Osteoblast (primary cell): ENCODE measurements around the gene MRPL53. TPM values are rescaled to one million over a fixed set of nuclear protein-coding genes. Genes with fewer than 3 reads are reported as not detected.

ENCODE experiments used
- DNase-seq: peaks from one replicate; pipeline ENCODE4 v3.0.0; 2011; ENCODE audit warnings: low spot score, mixed read lengths; ENCODE audit not compliant: insufficient read length; ENCODE audit errors: missing footprints
- H2AFZ ChIP-seq: 2 replicates; pipeline ENCODE4 v1.6.0; 2011; ENCODE audit warnings: mild to moderate bottlenecking, low read length
- H3K27ac ChIP-seq: 2 replicates; pipeline ENCODE4 v1.5.1; 2011; ENCODE audit warnings: mild to moderate bottlenecking, low read depth, low read length, moderate library complexity
- H3K27me3 ChIP-seq: 2 replicates; pipeline ENCODE4 v1.6.0; 2012; ENCODE audit warnings: mild to moderate bottlenecking, control low read depth, inconsistent platforms, low read length, moderate library complexity; ENCODE audit not compliant: insufficient read depth
- H3K36me3 ChIP-seq: 2 replicates; pipeline ENCODE4 v1.5.1; 2011; ENCODE audit warnings: mild to moderate bottlenecking, low read length, control low read depth, moderate library complexity; ENCODE audit not compliant: insufficient read depth
- H3K4me1 ChIP-seq: 2 replicates; pipeline ENCODE4 v1.5.1; 2011; ENCODE audit warnings: mild to moderate bottlenecking, low read length, control low read depth, moderate library complexity; ENCODE audit not compliant: insufficient read depth
- H3K4me2 ChIP-seq: 2 replicates; pipeline ENCODE4 v1.6.0; 2011; ENCODE audit warnings: mild to moderate bottlenecking, low read length; ENCODE audit not compliant: insufficient read depth
- H3K4me3 ChIP-seq: fragments of 200-600 bp; sonication (generic); 3 replicates; pipeline ENCODE4 v1.5.1; 2012; ENCODE audit warnings: mild to moderate bottlenecking, low read length, inconsistent platforms; ENCODE audit not compliant: insufficient read depth
- H3K79me2 ChIP-seq: 2 replicates; pipeline ENCODE4 v1.6.0; 2012; ENCODE audit warnings: mild to moderate bottlenecking, low read length, control low read depth, inconsistent platforms; ENCODE audit not compliant: insufficient read depth
- H3K9me3 ChIP-seq: 2 replicates; pipeline ENCODE4 v1.5.1; 2011; ENCODE audit warnings: low read depth, low read length, control low read depth
- H4K20me1 ChIP-seq: 2 replicates; pipeline ENCODE4 v1.6.0; 2012; ENCODE audit warnings: mild to moderate bottlenecking, low read length, control low read depth; ENCODE audit not compliant: insufficient read depth
- total RNA-seq: library from RNA; depleted of rRNA; stranded (reverse); fragments of >200 nt; gene quantifications from 2 replicates; pipeline ENCODE4 v1.2.3, GENCODE V29; 2012
- TF ChIP-seq, protein P1 (sequence below): IDR thresholded peaks from 2 replicates; pipeline ENCODE4 v1.5.1; 2011; ENCODE audit warnings: mild to moderate bottlenecking, low read depth, low read length, moderate library complexity; ENCODE audit errors: extremely low read depth

MRPL53 gene
- total RNA-seq, 1 donor, result 23.5 TPM

DNA sequence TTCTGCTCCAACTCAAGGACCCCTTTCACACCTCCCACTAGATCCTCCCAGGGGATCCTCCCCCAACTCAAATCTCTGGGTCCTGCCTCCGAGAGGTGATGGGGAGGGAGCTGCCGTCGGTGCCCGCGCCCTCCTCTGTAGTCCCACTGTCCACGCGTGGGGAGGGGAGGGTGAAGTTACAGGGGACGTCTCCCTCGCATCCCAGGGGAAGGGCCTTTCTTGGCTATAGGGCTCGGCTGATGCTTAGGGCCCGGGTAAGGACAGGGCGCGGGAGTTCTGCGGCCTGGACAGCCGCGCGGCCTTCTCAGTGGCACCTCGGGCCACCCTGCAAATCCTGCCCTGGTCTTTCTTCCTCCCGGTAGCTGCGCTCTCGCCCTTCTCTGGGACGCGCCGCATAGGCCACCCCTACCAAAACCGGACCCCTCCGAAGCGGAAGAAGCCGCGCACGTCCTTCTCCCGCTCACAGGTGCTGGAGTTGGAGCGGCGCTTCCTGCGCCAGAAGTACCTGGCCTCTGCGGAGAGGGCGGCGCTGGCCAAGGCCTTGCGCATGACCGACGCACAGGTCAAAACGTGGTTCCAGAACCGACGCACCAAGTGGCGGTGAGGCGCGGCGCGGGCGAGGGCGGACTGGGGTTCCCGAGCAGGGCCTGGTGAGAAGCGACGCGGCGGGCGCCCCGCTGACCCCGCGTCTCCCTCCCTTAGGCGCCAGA is 42.9 kb upstream of the MRPL53 start:
- Histone ChIP-seq H3K27me3 (peaks cover 94% of the 10 kb centered on the region), H3K79me2 (no peaks in the 10 kb centered on the region), H3K36me3 (no peaks in the 10 kb centered on the region), H3K4me3 (no peak overlapping the region), H2AFZ (no peak overlapping the region), H3K27ac (no peak overlapping the region), H3K9me3 (no peaks in the 10 kb centered on the region), H3K4me2 (no peak overlapping the region), H3K4me1 (peaks cover 6% of the 10 kb centered on the region), H4K20me1 (no peaks in the 10 kb centered on the region)
- DNase-seq, result peak; percentile 77
- TF ChIP-seq, protein P1, sequence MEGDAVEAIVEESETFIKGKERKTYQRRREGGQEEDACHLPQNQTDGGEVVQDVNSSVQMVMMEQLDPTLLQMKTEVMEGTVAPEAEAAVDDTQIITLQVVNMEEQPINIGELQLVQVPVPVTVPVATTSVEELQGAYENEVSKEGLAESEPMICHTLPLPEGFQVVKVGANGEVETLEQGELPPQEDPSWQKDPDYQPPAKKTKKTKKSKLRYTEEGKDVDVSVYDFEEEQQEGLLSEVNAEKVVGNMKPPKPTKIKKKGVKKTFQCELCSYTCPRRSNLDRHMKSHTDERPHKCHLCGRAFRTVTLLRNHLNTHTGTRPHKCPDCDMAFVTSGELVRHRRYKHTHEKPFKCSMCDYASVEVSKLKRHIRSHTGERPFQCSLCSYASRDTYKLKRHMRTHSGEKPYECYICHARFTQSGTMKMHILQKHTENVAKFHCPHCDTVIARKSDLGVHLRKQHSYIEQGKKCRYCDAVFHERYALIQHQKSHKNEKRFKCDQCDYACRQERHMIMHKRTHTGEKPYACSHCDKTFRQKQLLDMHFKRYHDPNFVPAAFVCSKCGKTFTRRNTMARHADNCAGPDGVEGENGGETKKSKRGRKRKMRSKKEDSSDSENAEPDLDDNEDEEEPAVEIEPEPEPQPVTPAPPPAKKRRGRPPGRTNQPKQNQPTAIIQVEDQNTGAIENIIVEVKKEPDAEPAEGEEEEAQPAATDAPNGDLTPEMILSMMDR, result no peak

- no peak within 1 kb of the TSS for H2AFZ ChIP-seq
- H3K4me3 ChIP-seq, result no peak within 1 kb of the TSS
- no peak within 1 kb of the TSS for H3K4me2 ChIP-seq
Observed at GRCh38 chr2:74514368-74515270, 42.1 kb upstream of the MRPL53 start, which contains the start of gene TLX2. Gene TLX2, plus strand, starts transcription at chr2:74514450. Its CDS starts 357 bp downstream, at chr2:74514807.

GRCh38 chr2:74513605-74514367 is 41.3 kb upstream of the MRPL53 start:
- Histone ChIP-seq H3K27me3 (peaks cover 78% of the 10 kb centered on the region), H4K20me1 (no peaks in the 10 kb centered on the region), H2AFZ (no peak overlapping the region), H3K36me3 (no peaks in the 10 kb centered on the region), H3K4me3 (no peak overlapping the region), H3K4me1 (peaks cover 6% of the 10 kb centered on the region), H3K9me3 (no peaks in the 10 kb centered on the region), H3K79me2 (no peaks in the 10 kb centered on the region), H3K4me2 (no peak overlapping the region), H3K27ac (no peak overlapping the region)
- TF ChIP-seq, protein P1, result no peak
- peak; percentile 90 for DNase-seq

More at GRCh38 chr2:74514368-74515270, 42.1 kb upstream of the MRPL53 start, which contains the start of gene TLX2:
- Histone ChIP-seq H4K20me1 (no peaks in the 10 kb centered on the region), H3K4me1 (peaks cover 6% of the 10 kb centered on the region), H3K9me3 (no peaks in the 10 kb centered on the region), H3K79me2 (no peaks in the 10 kb centered on the region), H3K27me3 (peaks cover 86% of the 10 kb centered on the region), H3K27ac (no peak within 1 kb of the TSS), H3K36me3 (no peaks in the 10 kb centered on the region)
- DNase-seq, result peak; percentile 86
- TF ChIP-seq, protein P1, result no peak
